ENCODE measurements around the gene BTG1.

Gene BTG1
- 705 to 2,321 reads per million in 2 donors for total RNA-seq

GRCh38 chr12:92145731-92146496 lies at the start of gene BTG1:
BTG1 (minus strand) TSS chr12:92145846; CDS start chr12:92145535, 311 bp downstream.
- peak; percentile 95 for DNase-seq

GRCh38 chr12:92194561-92194960 lies 48.9 kb upstream of the BTG1 start:
- DNase-seq, result no peak

- DNase-seq, result no peak
Observed at GRCh38 chr12:92193846-92194245, 48.2 kb upstream of the BTG1 start.

GRCh38 chr12:92193063-92193462 lies 47.4 kb upstream of the BTG1 start:
- DNase-seq, result no peak

GRCh38 chr12:92192360-92192759 lies 46.7 kb upstream of the BTG1 start:
- DNase-seq, result no peak

- no peak for DNase-seq
Observed at GRCh38 chr12:92191061-92191460, 45.4 kb upstream of the BTG1 start.

- DNase-seq, result no peak
Observed at GRCh38 chr12:92188517-92189188, 43.0 kb upstream of the BTG1 start.

GRCh38 chr12:92186038-92186470 lies 40.4 kb upstream of the BTG1 start:
- no peak for DNase-seq

- DNase-seq, result no peak
Observed at GRCh38 chr12:92185052-92185451, 39.4 kb upstream of the BTG1 start.

GRCh38 chr12:92183575-92183974 lies 37.9 kb upstream of the BTG1 start:
- no peak for DNase-seq

GRCh38 chr12:92178340-92178739 lies 32.7 kb upstream of the BTG1 start:
- no peak for DNase-seq

- DNase-seq, result no peak
Observed at GRCh38 chr12:92176646-92177045, 31.0 kb upstream of the BTG1 start.

- no peak for DNase-seq
Observed at GRCh38 chr12:92175961-92176360, 30.3 kb upstream of the BTG1 start.

- DNase-seq, result no peak
Observed at GRCh38 chr12:92170050-92170449, 24.4 kb upstream of the BTG1 start.

- DNase-seq, result no peak
Observed at GRCh38 chr12:92167075-92167474, 21.4 kb upstream of the BTG1 start.

- no peak for DNase-seq
Observed at GRCh38 chr12:92164712-92165111, 19.1 kb upstream of the BTG1 start.

- no peak for DNase-seq
Observed at GRCh38 chr12:92162079-92162478, 16.4 kb upstream of the BTG1 start.

- DNase-seq, result no peak
Observed at GRCh38 chr12:92158796-92159439, 13.3 kb upstream of the BTG1 start.

GRCh38 chr12:92156704-92157395 lies 11.2 kb upstream of the BTG1 start:
- no peak for DNase-seq

GRCh38 chr12:92156139-92156538 lies 10.5 kb upstream of the BTG1 start:
- no peak for DNase-seq

- no peak for DNase-seq
Observed at GRCh38 chr12:92155733-92156132, 10.1 kb upstream of the BTG1 start.

- no peak for DNase-seq
Observed at GRCh38 chr12:92151916-92152315, 6.3 kb upstream of the BTG1 start.

GRCh38 chr12:92149563-92149962 lies 3.9 kb upstream of the BTG1 start:
- DNase-seq, result no peak
